Measurements from ENCODE around the gene PFDN1. TPM values are rescaled to one million over a fixed set of nuclear protein-coding genes. Genes with fewer than 3 reads are reported as not detected.

Gene PFDN1
- total and polyA plus RNA-seq, 5 donors from 2014 or later, result 34.3 to 152 (median 109) TPM

- ATAC-seq (ENCODE audit: low read depth in 2 of 2) (no peak), DNase-seq (no peak)
- peak overlapping the region in 2 of 4 donors; percentile 28 to 69 for H3K4me3 Mint-ChIP-seq
- Histone ChIP-seq H3K4me1 (ENCODE audit: control insufficient read depth, insufficient read depth, low read length, poor library complexity, severe bottlenecking) (peaks cover 21% of the 10 kb centered on the region), H3K27ac (ENCODE audit: insufficient read depth, low read length, poor library complexity, severe bottlenecking) (no peak overlapping the region), H3K36me3 (ENCODE audit: control insufficient read depth, insufficient read depth, low read length) (peaks cover 5% of the 10 kb centered on the region), H3K4me3 (ENCODE audit: low read depth, low read length) (peak overlapping the region; percentile 83), H3K9me3 (ENCODE audit: control insufficient read depth in 2 of 2, low read length in 2 of 2) (no peaks in the 10 kb centered on the region), H3K27me3 (ENCODE audit: control insufficient read depth, insufficient read depth, low read length) (no peaks in the 10 kb centered on the region)
- no peak overlapping the region for H3K27ac Mint-ChIP-seq
- peaks cover 12 to 32% (median 20%) of the 10 kb centered on the region in 4 donors for H3K4me1 Mint-ChIP-seq
- peaks cover 12% of the 10 kb centered on the region for H3K27me3 Mint-ChIP-seq
- peaks cover 6% of the 10 kb centered on the region for H3K36me3 Mint-ChIP-seq
- H3K9me3 Mint-ChIP-seq, result no peaks in the 10 kb centered on the region
Measured at GRCh38 chr5:140303966-140304365, 1.1 kb upstream of the PFDN1 start.

GRCh38 chr5:140301136-140301535 is 1.8 kb downstream of the PFDN1 start:
- Histone ChIP-seq H3K9me3 (ENCODE audit: control insufficient read depth in 2 of 2, low read length in 2 of 2) (no peaks in the 10 kb centered on the region), H3K36me3 (ENCODE audit: control insufficient read depth, insufficient read depth, low read length) (peaks cover 13% of the 10 kb centered on the region), H3K27me3 (ENCODE audit: control insufficient read depth, insufficient read depth, low read length) (no peaks in the 10 kb centered on the region), H3K4me3 (ENCODE audit: low read depth, low read length) (no peak overlapping the region), H3K4me1 (ENCODE audit: control insufficient read depth, insufficient read depth, low read length, poor library complexity, severe bottlenecking) (peaks cover 21% of the 10 kb centered on the region), H3K27ac (ENCODE audit: insufficient read depth, low read length, poor library complexity, severe bottlenecking) (no peak overlapping the region)
- H3K27me3 Mint-ChIP-seq, result peaks cover 11% of the 10 kb centered on the region
- H3K36me3 Mint-ChIP-seq, result peaks cover 22% of the 10 kb centered on the region
- ATAC-seq (ENCODE audit: low read depth in 2 of 2) (no peak), DNase-seq (no peak)
- no peaks in the 10 kb centered on the region for H3K9me3 Mint-ChIP-seq
- peaks cover 17 to 50% (median 36%) of the 10 kb centered on the region in 4 donors for H3K4me1 Mint-ChIP-seq
- peak overlapping the region in 3 of 4 donors; percentile 13 to 28 (median 28) for H3K4me3 Mint-ChIP-seq
- H3K27ac Mint-ChIP-seq, result no peak overlapping the region

GRCh38 chr5:140299056-140299455 is 3.8 kb downstream of the PFDN1 start:
- H3K36me3 ChIP-seq (ENCODE audit: control insufficient read depth, insufficient read depth, low read length), result peaks cover 17% of the 10 kb centered on the region
- ATAC-seq (ENCODE audit: low read depth in 2 of 2) (no peak), DNase-seq (no peak)
- H3K9me3 Mint-ChIP-seq, result no peaks in the 10 kb centered on the region
- H3K27ac ChIP-seq (ENCODE audit: insufficient read depth, low read length, poor library complexity, severe bottlenecking), result no peak overlapping the region
- peaks cover 34 to 64% (median 46%) of the 10 kb centered on the region in 4 donors for H3K4me1 Mint-ChIP-seq
- peak overlapping the region in 1 of 4 donors; percentile 37 for H3K4me3 Mint-ChIP-seq
- H3K9me3 ChIP-seq (ENCODE audit: control insufficient read depth in 2 of 2, low read length in 2 of 2), result no peaks in the 10 kb centered on the region
- H3K4me3 ChIP-seq (ENCODE audit: low read depth, low read length), result no peak overlapping the region
- H3K36me3 Mint-ChIP-seq, result peaks cover 25% of the 10 kb centered on the region
- H3K27me3 Mint-ChIP-seq, result peaks cover 6% of the 10 kb centered on the region
- H3K27me3 ChIP-seq (ENCODE audit: control insufficient read depth, insufficient read depth, low read length), result no peaks in the 10 kb centered on the region
- no peak overlapping the region for H3K27ac Mint-ChIP-seq
- H3K4me1 ChIP-seq (ENCODE audit: control insufficient read depth, insufficient read depth, low read length, poor library complexity, severe bottlenecking), result peaks cover 28% of the 10 kb centered on the region

DNA sequence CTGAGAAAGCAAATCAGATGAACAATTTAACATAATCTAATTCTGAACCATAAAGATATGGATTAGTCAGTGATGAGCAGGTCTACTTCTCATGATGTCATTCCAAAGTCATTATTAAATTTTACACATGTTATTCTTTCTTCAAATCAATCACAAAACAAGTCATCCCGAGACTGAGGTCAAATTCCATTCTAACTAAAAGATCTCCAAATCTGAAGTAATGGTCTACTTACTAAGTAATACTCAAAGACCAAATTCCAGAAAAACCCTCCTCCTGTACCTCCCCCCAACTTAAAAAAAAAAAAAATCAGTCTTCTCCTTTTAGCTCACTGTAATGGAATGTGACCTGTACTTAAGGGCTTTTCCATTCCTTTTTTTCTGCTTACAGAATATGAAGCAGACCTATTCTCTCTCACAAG is 4.7 kb downstream of the PFDN1 start:
- H3K9me3 Mint-ChIP-seq, result no peaks in the 10 kb centered on the region
- H3K36me3 Mint-ChIP-seq, result peaks cover 25% of the 10 kb centered on the region
- H3K4me1 Mint-ChIP-seq, result peaks cover 37 to 69% (median 49%) of the 10 kb centered on the region in 4 donors
- H3K4me1 ChIP-seq (ENCODE audit: control insufficient read depth, insufficient read depth, low read length, poor library complexity, severe bottlenecking), result peaks cover 26% of the 10 kb centered on the region
- DNase-seq (no peak), ATAC-seq (ENCODE audit: low read depth in 2 of 2) (no peak)
- no peaks in the 10 kb centered on the region for H3K27me3 ChIP-seq (ENCODE audit: control insufficient read depth, insufficient read depth, low read length)
- H3K27ac Mint-ChIP-seq, result no peak overlapping the region
- no peak overlapping the region for H3K27ac ChIP-seq (ENCODE audit: insufficient read depth, low read length, poor library complexity, severe bottlenecking)
- H3K36me3 ChIP-seq (ENCODE audit: control insufficient read depth, insufficient read depth, low read length), result peaks cover 17% of the 10 kb centered on the region
- H3K4me3 ChIP-seq (ENCODE audit: low read depth, low read length), result no peak overlapping the region
- peaks cover 6% of the 10 kb centered on the region for H3K27me3 Mint-ChIP-seq
- no peaks in the 10 kb centered on the region for H3K9me3 ChIP-seq (ENCODE audit: control insufficient read depth in 2 of 2, low read length in 2 of 2)
- peak overlapping the region in 1 of 4 donors; percentile 38 for H3K4me3 Mint-ChIP-seq

- no peak overlapping the region for H3K27ac Mint-ChIP-seq
- no peak for ATAC-seq (ENCODE audit: low read depth in 2 of 2)
- peaks cover 21% of the 10 kb centered on the region for H3K4me1 ChIP-seq (ENCODE audit: control insufficient read depth, insufficient read depth, low read length, poor library complexity, severe bottlenecking)
- H3K4me1 Mint-ChIP-seq, result peaks cover 36 to 68% (median 46%) of the 10 kb centered on the region in 4 donors
- no peaks in the 10 kb centered on the region for H3K27me3 ChIP-seq (ENCODE audit: control insufficient read depth, insufficient read depth, low read length)
- H3K27ac ChIP-seq (ENCODE audit: insufficient read depth, low read length, poor library complexity, severe bottlenecking), result no peak overlapping the region
- H3K27me3 Mint-ChIP-seq, result peaks cover under 1% of the 10 kb centered on the region
- DNase-seq, result no peak
- H3K4me3 Mint-ChIP-seq, result no peak overlapping the region
- no peaks in the 10 kb centered on the region for H3K9me3 ChIP-seq (ENCODE audit: control insufficient read depth in 2 of 2, low read length in 2 of 2)
- peaks cover 25% of the 10 kb centered on the region for H3K36me3 Mint-ChIP-seq
- no peak overlapping the region for H3K4me3 ChIP-seq (ENCODE audit: low read depth, low read length)
- H3K36me3 ChIP-seq (ENCODE audit: control insufficient read depth, insufficient read depth, low read length), result peaks cover 17% of the 10 kb centered on the region
- H3K9me3 Mint-ChIP-seq, result no peaks in the 10 kb centered on the region
Measured at GRCh38 chr5:140297283-140297682, 5.6 kb downstream of the PFDN1 start.

- Mint-ChIP-seq H3K27me3 (no peaks in the 10 kb centered on the region), H3K9me3 (no peaks in the 10 kb centered on the region), H3K36me3 (peaks cover 25% of the 10 kb centered on the region), H3K4me1 (peaks cover 31 to 60% (median 41%) of the 10 kb centered on the region in 4 donors), H3K27ac (no peak overlapping the region), H3K4me3 (no peak overlapping the region)
- Histone ChIP-seq H3K27ac (ENCODE audit: insufficient read depth, low read length, poor library complexity, severe bottlenecking) (no peak overlapping the region), H3K9me3 (ENCODE audit: control insufficient read depth in 2 of 2, low read length in 2 of 2) (no peaks in the 10 kb centered on the region), H3K4me3 (ENCODE audit: low read depth, low read length) (no peak overlapping the region), H3K27me3 (ENCODE audit: control insufficient read depth, insufficient read depth, low read length) (no peaks in the 10 kb centered on the region), H3K36me3 (ENCODE audit: control insufficient read depth, insufficient read depth, low read length) (peaks cover 17% of the 10 kb centered on the region), H3K4me1 (ENCODE audit: control insufficient read depth, insufficient read depth, low read length, poor library complexity, severe bottlenecking) (peaks cover 12% of the 10 kb centered on the region)
- ATAC-seq (ENCODE audit: low read depth in 2 of 2), result no peak
- no peak for DNase-seq
Measured at GRCh38 chr5:140296289-140296688, 6.6 kb downstream of the PFDN1 start.

DNA sequence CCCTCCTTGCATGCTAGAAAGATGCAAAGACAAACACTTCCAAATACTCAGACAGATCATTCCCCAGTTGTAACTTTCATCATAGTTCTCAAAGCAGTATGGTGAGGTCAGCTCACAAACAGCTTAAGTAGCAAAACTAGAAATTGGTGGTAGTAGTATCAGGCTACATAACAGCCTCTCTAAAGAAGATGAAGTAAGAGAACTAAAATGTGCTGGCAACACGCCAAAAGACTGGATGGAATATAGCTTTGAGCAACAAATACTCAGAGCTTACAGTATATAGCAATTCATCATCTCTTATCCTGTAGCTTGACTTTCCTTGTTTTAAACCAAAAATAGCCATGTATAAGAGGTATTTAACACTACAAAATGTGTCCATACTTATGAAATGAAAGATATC is 7.5 kb downstream of the PFDN1 start:
- no peaks in the 10 kb centered on the region for H3K27me3 ChIP-seq (ENCODE audit: control insufficient read depth, insufficient read depth, low read length)
- H3K4me1 ChIP-seq (ENCODE audit: control insufficient read depth, insufficient read depth, low read length, poor library complexity, severe bottlenecking), result peaks cover 12% of the 10 kb centered on the region
- no peak overlapping the region for H3K27ac Mint-ChIP-seq
- no peaks in the 10 kb centered on the region for H3K9me3 ChIP-seq (ENCODE audit: control insufficient read depth in 2 of 2, low read length in 2 of 2)
- H3K27me3 Mint-ChIP-seq, result no peaks in the 10 kb centered on the region
- H3K9me3 Mint-ChIP-seq, result no peaks in the 10 kb centered on the region
- ATAC-seq (ENCODE audit: low read depth in 2 of 2) (no peak), DNase-seq (no peak)
- no peak overlapping the region for H3K4me3 ChIP-seq (ENCODE audit: low read depth, low read length)
- H3K36me3 ChIP-seq (ENCODE audit: control insufficient read depth, insufficient read depth, low read length), result peaks cover 17% of the 10 kb centered on the region
- peaks cover 31 to 60% (median 42%) of the 10 kb centered on the region in 4 donors for H3K4me1 Mint-ChIP-seq
- H3K27ac ChIP-seq (ENCODE audit: insufficient read depth, low read length, poor library complexity, severe bottlenecking), result no peak overlapping the region
- peaks cover 23% of the 10 kb centered on the region for H3K36me3 Mint-ChIP-seq
- H3K4me3 Mint-ChIP-seq, result peak overlapping the region in 1 of 4 donors; percentile 60

GRCh38 chr5:140294753-140295152 is 8.1 kb downstream of the PFDN1 start:
- H3K36me3 ChIP-seq (ENCODE audit: control insufficient read depth, insufficient read depth, low read length), result peaks cover 13% of the 10 kb centered on the region
- Mint-ChIP-seq H3K27me3 (no peaks in the 10 kb centered on the region), H3K27ac (no peak overlapping the region), H3K36me3 (peaks cover 24% of the 10 kb centered on the region), H3K4me1 (peaks cover 34 to 58% (median 41%) of the 10 kb centered on the region in 4 donors), H3K9me3 (no peaks in the 10 kb centered on the region), H3K4me3 (no peak overlapping the region)
- ATAC-seq (ENCODE audit: low read depth in 2 of 2), result no peak
- H3K4me1 ChIP-seq (ENCODE audit: control insufficient read depth, insufficient read depth, low read length, poor library complexity, severe bottlenecking), result peaks cover 12% of the 10 kb centered on the region
- H3K27me3 ChIP-seq (ENCODE audit: control insufficient read depth, insufficient read depth, low read length), result no peaks in the 10 kb centered on the region
- no peaks in the 10 kb centered on the region for H3K9me3 ChIP-seq (ENCODE audit: control insufficient read depth in 2 of 2, low read length in 2 of 2)
- no peak for DNase-seq
- no peak overlapping the region for H3K27ac ChIP-seq (ENCODE audit: insufficient read depth, low read length, poor library complexity, severe bottlenecking)
- H3K4me3 ChIP-seq (ENCODE audit: low read depth, low read length), result no peak overlapping the region
